ENCODE data around the gene G6PC1. TPM values are rescaled to one million over a fixed set of nuclear protein-coding genes. Genes with fewer than 3 reads are reported as not detected.
A peak's percentile ranks its signal among the peaks of the same experiment; 100 is the strongest.

G6PC1 gene
- total RNA-seq, 1 donor from 2014 or later: not detected

DNA sequence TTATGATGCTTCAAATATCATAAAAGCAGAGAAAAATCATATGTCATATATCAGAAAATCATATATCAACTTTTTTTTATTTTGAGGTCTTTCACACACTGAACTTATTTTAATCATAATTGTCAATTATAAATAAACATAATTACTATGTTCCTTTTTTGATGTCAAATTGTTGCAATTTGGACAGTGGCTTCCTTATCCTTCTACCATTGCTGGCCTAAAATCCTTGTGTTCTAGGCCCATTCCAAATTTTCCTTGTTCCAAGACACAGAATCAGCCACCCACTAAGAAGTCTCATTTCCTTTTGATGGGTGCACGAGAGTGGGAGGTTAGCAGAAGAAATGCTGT lies 28.9 kb downstream of the G6PC1 start:
- no peak overlapping the region for H3K4me3 ChIP-seq
- H3F3A ChIP-seq (ENCODE audit: low read depth): no peaks in the 10 kb centered on the region
- H3K9me3 ChIP-seq (ENCODE audit: low read depth): no peaks in the 10 kb centered on the region
- H3K79me2 ChIP-seq (ENCODE audit: low read depth): no peaks in the 10 kb centered on the region
- no peak for DNase-seq (ENCODE audit: low spot score)
- no peak overlapping the region for H2AFZ ChIP-seq (replicated peaks)
- Mint-ChIP-seq H3K4me1 (peaks cover 4% of the 10 kb centered on the region), H3K27me3 (ENCODE audit: insufficient read depth, low read depth) (peaks cover 2% of the 10 kb centered on the region), H3K27ac (no peak overlapping the region), H3K36me3 (no peaks in the 10 kb centered on the region), H3K4me3 (no peak overlapping the region), H3K9me3 (no peaks in the 10 kb centered on the region)
- H3K4me1 ChIP-seq: no peaks in the 10 kb centered on the region
- no peaks in the 10 kb centered on the region for H3K36me3 ChIP-seq
- H3K9ac ChIP-seq: no peak overlapping the region
- no peak overlapping the region for H3K4me2 ChIP-seq
- TF ChIP-seq EZH2 (IDR thresholded peaks at IDR 0.05) (no peak), EZH2phosphoT487 (IDR thresholded peaks at IDR 0.05) (no peak)
- TF ChIP-seq, protein P1, sequence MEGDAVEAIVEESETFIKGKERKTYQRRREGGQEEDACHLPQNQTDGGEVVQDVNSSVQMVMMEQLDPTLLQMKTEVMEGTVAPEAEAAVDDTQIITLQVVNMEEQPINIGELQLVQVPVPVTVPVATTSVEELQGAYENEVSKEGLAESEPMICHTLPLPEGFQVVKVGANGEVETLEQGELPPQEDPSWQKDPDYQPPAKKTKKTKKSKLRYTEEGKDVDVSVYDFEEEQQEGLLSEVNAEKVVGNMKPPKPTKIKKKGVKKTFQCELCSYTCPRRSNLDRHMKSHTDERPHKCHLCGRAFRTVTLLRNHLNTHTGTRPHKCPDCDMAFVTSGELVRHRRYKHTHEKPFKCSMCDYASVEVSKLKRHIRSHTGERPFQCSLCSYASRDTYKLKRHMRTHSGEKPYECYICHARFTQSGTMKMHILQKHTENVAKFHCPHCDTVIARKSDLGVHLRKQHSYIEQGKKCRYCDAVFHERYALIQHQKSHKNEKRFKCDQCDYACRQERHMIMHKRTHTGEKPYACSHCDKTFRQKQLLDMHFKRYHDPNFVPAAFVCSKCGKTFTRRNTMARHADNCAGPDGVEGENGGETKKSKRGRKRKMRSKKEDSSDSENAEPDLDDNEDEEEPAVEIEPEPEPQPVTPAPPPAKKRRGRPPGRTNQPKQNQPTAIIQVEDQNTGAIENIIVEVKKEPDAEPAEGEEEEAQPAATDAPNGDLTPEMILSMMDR (IDR thresholded peaks at IDR 0.05): no peak
- H3K27me3 ChIP-seq: no peaks in the 10 kb centered on the region
- no peak overlapping the region for H3K27ac ChIP-seq
- no peaks in the 10 kb centered on the region for H4K20me1 ChIP-seq (ENCODE audit: low read depth)

DNA sequence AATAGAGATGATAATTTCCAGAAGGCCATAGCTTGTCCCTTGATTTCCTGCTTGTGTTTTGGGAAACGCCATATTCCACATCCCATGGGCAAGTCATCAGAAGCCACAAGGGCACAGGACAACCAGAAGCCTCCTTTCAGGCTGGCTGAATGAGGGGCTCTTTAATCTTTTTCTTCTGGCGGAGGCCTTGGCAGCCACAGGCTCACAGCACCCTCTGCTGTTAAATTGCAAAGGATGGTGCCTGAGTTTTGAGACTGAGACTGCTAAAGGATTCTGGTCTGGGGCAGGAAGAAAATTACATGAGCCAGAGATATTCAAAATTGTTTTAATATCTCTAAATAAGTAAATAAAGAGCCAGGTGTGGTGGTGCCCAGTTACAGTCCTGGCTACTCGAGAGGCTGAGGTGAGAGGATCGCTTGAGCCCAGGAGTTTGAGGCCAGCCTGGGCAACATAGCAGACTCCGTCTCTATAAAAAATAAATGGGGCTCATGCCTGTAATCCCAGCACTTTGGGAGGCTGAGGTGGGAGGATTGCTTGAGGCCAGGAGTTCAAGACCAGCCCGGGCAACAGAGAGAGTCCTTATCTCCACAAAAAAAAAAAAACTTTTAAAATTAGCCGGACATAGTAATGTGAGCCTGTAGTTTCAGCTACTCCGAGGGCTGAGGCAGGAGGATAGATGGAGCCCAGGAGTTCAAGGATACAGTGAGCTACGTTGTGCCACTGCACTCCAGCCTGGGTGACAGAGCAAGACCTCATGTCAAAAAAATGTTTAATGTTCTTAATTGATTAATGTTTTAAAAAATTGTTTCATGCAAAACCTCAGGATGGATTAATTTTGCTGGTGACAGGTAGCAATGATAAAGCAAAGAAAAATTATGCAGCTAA lies 37.4 kb downstream of the G6PC1 start:
- no peaks in the 10 kb centered on the region for H3F3A ChIP-seq (ENCODE audit: low read depth)
- H3K4me3 Mint-ChIP-seq: no peak overlapping the region
- H3K4me3 ChIP-seq: no peak overlapping the region
- TF ChIP-seq EZH2phosphoT487 (IDR thresholded peaks at IDR 0.05) (no peak), EZH2 (IDR thresholded peaks at IDR 0.05) (no peak)
- TF ChIP-seq, protein P1 (IDR thresholded peaks at IDR 0.05): peak; percentile 75
- no peaks in the 10 kb centered on the region for H3K27me3 ChIP-seq
- H3K9me3 ChIP-seq (ENCODE audit: low read depth): no peaks in the 10 kb centered on the region
- H3K27me3 Mint-ChIP-seq (ENCODE audit: insufficient read depth, low read depth): peaks cover 4% of the 10 kb centered on the region
- H3K36me3 Mint-ChIP-seq: no peaks in the 10 kb centered on the region
- no peak overlapping the region for H3K9ac ChIP-seq
- H3K27ac Mint-ChIP-seq: no peak overlapping the region
- peak; percentile 82 for DNase-seq (ENCODE audit: low spot score)
- no peak overlapping the region for H2AFZ ChIP-seq (replicated peaks)
- H3K4me1 ChIP-seq: no peaks in the 10 kb centered on the region
- no peak overlapping the region for H3K27ac ChIP-seq
- H4K20me1 ChIP-seq (ENCODE audit: low read depth): no peaks in the 10 kb centered on the region
- no peaks in the 10 kb centered on the region for H3K79me2 ChIP-seq (ENCODE audit: low read depth)
- no peaks in the 10 kb centered on the region for H3K9me3 Mint-ChIP-seq
- H3K4me1 Mint-ChIP-seq: no peaks in the 10 kb centered on the region
- H3K4me2 ChIP-seq: no peak overlapping the region
- H3K36me3 ChIP-seq: no peaks in the 10 kb centered on the region

DNA sequence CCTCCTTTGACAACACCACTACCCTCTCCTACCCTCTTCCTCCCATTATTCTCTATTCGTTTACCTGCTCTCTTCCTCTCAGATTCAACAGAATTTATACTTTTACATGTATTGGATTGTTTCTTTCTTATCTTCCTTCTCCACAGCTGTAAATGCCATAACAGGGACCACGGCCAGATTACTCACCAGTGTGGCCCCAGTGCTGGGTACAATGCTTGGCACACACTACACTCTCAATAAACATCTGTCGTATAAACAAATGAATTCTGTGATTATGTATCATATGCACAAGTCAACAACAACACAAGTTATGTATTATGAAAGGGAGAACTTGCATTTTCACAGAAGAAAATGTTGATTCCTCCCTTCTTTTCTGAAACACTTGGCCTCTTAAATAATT lies 43.6 kb downstream of the G6PC1 start:
- Histone ChIP-seq H3K27ac (no peak overlapping the region), H3K36me3 (no peaks in the 10 kb centered on the region), H4K20me1 (ENCODE audit: low read depth) (no peaks in the 10 kb centered on the region), H2AFZ (replicated peaks) (no peak overlapping the region), H3K27me3 (no peaks in the 10 kb centered on the region), H3K4me3 (no peak overlapping the region), H3K9me3 (ENCODE audit: low read depth) (no peaks in the 10 kb centered on the region), H3K4me2 (no peak overlapping the region), H3K79me2 (ENCODE audit: low read depth) (no peaks in the 10 kb centered on the region), H3K9ac (no peak overlapping the region), H3F3A (ENCODE audit: low read depth) (no peaks in the 10 kb centered on the region), H3K4me1 (no peaks in the 10 kb centered on the region)
- H3K4me1 Mint-ChIP-seq: no peaks in the 10 kb centered on the region
- DNase-seq (ENCODE audit: low spot score): no peak
- H3K9me3 Mint-ChIP-seq: no peaks in the 10 kb centered on the region
- no peak overlapping the region for H3K27ac Mint-ChIP-seq
- TF ChIP-seq EZH2phosphoT487 (IDR thresholded peaks at IDR 0.05) (no peak), EZH2 (IDR thresholded peaks at IDR 0.05) (no peak)
- TF ChIP-seq, protein P1 (IDR thresholded peaks at IDR 0.05): no peak
- peaks cover 1% of the 10 kb centered on the region for H3K36me3 Mint-ChIP-seq
- H3K27me3 Mint-ChIP-seq (ENCODE audit: insufficient read depth, low read depth): no peaks in the 10 kb centered on the region
- H3K4me3 Mint-ChIP-seq: no peak overlapping the region
